GM10248 (cell line): ENCODE results near the gene SOX5.

Experiments
- CTCF ChIA-PET: fragments of 300-600 bp; sonication (Branson Sonifier 250); formaldehyde crosslinking; extraction: SDS; loops from one replicate; lab custom pipeline; 2021; ENCODE audit warnings: antibody characterized with exemption; lab: Yijun Ruan, JAX
- POLR2A ChIA-PET: fragments of 350-650 bp; sonication (Branson Sonifier 250); formaldehyde crosslinking; extraction: SDS; loops from one replicate; lab custom pipeline; 2020; ENCODE audit warnings: antibody characterized with exemption; lab: Yijun Ruan, JAX
- DNase-seq: peaks from one replicate; pipeline ENCODE4 v3.0.0; 2012; ENCODE audit errors: extremely low spot score
- TF ChIP-seq, protein P1 (sequence below): IDR thresholded peaks from 2 replicates; pipeline ENCODE4 v1.5.1; 2012; ENCODE audit warnings: mild to moderate bottlenecking, low read depth; ENCODE audit errors: extremely low read depth, missing control alignments, control extremely low read depth

SOX5 gene

DNA sequence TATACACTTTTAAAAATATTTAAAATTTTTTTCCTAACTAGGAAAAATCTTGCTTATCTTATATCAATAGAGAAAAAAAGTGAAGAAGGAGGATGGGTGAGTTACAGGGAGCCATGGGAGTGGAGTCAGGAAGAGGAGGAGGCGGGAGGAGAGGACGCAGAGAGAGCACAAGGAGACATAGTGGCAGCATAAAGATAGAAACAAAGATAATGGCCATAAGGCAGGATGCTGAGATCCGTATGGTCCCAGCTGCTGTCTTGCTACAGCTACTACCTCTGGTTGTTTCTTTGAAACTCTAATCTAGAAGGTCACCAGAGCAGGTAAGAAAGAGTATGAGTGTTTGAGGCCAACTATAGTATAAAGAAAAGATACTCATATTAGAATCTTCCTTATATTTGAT is 2.6 kb upstream of the SOX5 start:
- POLR2A ChIA-PET = no interaction called here
- DNase-seq = no peak
- CTCF ChIA-PET = no interaction called here
- TF ChIP-seq, protein P1, sequence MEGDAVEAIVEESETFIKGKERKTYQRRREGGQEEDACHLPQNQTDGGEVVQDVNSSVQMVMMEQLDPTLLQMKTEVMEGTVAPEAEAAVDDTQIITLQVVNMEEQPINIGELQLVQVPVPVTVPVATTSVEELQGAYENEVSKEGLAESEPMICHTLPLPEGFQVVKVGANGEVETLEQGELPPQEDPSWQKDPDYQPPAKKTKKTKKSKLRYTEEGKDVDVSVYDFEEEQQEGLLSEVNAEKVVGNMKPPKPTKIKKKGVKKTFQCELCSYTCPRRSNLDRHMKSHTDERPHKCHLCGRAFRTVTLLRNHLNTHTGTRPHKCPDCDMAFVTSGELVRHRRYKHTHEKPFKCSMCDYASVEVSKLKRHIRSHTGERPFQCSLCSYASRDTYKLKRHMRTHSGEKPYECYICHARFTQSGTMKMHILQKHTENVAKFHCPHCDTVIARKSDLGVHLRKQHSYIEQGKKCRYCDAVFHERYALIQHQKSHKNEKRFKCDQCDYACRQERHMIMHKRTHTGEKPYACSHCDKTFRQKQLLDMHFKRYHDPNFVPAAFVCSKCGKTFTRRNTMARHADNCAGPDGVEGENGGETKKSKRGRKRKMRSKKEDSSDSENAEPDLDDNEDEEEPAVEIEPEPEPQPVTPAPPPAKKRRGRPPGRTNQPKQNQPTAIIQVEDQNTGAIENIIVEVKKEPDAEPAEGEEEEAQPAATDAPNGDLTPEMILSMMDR = no peak

DNA sequence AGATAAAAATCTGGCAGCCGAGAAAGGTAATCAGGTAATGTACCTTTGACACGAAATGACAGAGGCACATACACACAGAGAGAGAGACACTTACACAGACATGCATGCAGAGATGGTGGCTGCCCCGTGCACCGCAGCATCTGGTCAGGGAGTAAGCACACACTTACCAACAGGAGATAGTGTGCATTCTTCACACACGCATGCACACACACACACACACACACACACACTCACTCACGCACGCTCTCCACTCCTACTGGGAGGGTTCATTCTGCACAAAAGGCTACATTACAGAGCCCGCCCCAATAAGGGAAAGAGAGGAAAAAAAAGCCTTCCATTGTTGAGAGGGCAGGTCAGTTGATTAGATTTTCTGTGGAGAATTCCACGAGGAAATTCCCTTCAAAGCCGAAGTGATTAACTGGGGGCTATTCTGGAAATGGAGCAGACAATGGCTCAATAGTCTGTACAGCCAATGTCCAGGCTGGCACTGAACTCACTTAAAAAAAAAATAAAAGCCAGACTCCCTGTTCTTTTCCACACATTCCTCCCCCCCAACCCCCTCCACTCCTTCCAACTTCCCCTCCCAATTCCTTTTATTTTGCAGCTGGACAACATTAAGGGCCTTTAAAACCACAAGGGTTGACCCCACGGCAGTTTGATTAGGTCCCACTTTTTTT is 1.4 kb upstream of the SOX5 start:
- ChIA-PET POLR2A (no interaction called here), CTCF (no interaction called here)
- TF ChIP-seq, protein P1 = no peak
- no peak for DNase-seq

DNA sequence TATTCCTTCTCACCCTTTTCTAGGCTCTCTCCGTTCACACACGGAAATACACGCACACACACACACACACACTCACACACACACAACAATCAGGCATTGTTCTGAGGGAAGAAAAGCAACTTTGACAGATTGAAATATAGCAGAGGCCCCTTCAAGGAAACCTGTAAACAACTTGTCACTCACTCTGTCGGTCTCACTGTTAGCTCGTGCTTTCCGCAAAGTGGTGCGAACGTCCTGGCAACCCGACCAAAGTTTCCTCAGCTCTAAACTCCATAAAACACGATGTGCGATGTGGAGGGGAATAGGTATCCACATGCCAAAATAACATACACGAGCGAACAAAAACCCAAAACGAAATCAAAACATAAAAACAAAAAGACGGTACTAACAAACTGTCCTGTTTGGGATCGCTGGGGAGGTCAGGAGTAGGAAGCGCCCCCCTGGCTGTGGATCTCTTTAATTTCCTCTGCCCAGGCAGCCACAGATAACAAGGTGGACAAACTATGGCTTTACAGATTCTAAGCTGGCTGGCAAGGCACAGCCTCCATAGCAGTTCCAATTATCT is 822 bp upstream of the SOX5 start:
- DNase-seq = no peak
- CTCF ChIA-PET = no interaction called here
- POLR2A ChIA-PET = no interaction called here
- TF ChIP-seq, protein P1 = no peak

DNA sequence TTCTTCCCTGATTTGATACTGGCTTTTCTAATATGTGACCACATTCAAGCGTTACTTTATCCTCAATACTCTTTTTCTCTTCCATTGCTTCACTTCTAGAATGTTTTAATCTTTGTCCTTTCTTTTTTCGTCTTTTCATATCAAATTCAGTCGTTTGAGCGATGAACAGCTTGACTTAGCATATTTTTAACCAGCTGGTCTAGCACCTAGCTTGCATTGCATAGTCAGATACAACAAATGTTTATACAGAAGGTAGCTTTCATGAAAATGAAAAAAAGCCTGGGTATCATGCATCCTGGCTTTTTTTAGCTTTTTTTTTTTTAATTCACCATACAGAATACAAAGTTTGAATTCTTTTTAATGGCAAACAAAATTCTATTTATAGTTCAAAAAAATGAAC is 1.2 kb downstream of the SOX5 start:
- TF ChIP-seq, protein P1 = no peak
- ChIA-PET POLR2A (no interaction called here), CTCF (no interaction called here)
- DNase-seq = no peak

DNA sequence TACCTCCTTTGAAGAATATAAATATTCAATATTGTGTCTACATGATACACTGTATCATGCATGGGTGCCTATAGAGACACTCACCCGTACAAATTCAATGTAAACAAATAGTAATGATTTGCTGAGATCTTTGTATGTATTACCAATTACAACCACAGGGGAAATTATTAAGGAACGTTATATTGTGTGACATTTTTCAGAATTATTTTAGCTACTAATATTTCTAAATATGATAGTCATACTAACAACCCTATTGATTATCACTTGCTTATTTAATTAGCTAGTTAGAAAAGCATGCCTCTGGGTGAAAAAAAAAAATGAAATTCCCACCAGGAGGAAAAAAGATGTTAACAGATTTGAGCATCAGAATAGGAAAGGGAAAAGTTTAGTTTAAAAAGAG is 2.1 kb downstream of the SOX5 start:
- DNase-seq = no peak
- POLR2A ChIA-PET = no interaction called here
- TF ChIP-seq, protein P1 = no peak
- CTCF ChIA-PET = no interaction called here

DNA sequence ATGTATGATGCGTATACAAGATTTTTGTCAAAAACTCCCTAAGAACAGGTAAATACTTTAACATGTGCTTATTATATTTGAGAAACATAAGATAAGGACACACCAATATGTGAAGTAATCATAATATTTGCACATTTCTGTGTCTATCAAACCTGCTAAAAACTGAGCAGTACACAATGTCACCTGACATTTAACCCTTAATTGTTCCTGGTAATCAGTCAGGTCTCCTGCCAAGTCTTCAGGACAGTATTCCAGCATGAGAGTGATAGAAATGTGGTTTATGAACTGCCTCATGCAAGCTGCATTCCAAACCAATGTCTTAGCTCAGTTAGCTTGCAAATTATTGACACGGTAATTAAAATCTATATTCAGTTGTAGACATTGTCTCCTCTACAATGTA is 4.2 kb downstream of the SOX5 start:
- ChIA-PET CTCF (no interaction called here), POLR2A (no interaction called here)
- no peak for DNase-seq
- TF ChIP-seq, protein P1 = no peak
